HG02610 (cell line): ENCODE results near the gene TXN.

Experiments used
- ATAC-seq: cut with Tn5 transposase; IDR thresholded peaks from one replicate; pipeline ENCODE4 v1.9.1; 2021; ENCODE audit warnings: mild to moderate bottlenecking, moderate library complexity; ENCODE audit not compliant: unreplicated experiment

Gene TXN

DNA sequence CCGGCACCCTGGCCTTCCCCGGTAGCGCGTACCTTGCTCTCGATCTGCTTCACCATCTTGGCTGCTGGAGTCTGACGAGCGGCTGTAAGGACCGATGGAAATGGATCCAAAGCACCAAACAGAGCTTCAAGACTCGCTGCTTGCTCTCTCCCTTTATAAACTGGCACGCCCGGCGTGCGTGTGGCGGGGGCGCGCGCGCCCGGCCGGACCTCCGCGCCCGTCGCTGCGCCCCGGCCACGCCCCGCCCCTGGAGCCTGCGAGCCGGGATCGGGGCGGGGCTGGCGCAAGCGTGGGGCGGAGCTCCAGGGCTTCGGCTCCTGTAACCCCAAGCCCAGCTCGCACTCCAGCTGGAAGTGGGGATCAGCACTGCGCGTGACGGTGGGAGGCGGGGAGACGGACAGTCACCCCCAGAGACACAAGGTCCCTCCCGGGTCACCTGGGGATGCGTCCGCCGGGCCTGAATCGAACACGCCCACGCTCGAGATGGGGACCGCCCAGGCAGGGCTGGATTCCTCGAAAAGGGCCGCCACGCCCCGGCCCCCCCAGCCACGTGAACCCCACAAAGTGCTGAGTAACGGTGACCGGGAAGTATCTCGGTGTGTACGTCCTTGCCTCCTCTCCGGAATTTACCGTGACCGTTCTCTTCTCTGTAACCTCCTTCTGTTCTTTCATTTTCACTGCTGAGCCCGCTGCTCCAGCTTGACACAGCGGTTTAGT, at the start of gene TXN:
Gene TXN, minus strand, starts transcription at position 128 of the 717 bp plus-strand sequence. Its CDS starts 72 bp downstream, at position 56.
- ATAC-seq = peak; percentile 71

DNA sequence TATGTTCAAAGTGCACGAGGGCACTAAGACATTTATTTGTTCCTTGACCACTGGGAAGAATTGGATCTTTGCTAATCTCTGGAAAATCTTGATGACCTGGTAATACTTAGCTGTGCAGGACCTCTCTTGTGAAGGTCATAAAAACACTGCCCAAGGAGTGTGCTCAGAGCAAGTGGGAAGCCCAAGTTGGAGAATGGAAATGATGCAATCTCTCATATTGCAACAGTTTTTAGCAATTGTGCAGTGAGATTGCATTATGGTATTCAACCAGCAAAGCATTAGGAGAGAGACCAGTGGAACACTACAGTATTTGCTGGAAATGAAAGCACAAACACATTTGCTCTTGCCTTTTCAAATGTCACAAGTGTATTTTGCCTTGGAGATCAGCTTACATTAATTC, 46.8 kb upstream of the TXN start:
- ATAC-seq = no peak

GRCh38 chr9:110298043-110298605, 41.8 kb upstream of the TXN start:
- ATAC-seq = no peak

DNA sequence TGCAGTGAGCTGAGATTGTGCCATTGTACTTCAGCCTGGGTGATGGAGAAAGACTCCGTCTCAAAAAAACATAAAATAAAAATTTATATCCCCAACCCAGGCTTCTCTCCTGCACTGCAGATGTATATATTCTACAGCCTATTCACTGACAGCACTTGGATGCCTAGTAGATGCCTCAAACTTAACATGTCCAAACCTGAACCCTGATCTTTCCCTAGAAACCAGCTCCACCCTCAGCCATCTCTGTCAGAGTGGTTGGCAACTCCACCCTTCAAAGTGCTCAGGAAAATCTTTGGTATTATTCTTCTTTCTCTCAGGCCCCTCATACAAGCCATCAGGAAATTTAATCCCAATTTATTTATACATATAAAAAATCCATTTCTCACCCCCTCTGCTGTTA, 36.9 kb upstream of the TXN start:
- ATAC-seq = no peak

DNA sequence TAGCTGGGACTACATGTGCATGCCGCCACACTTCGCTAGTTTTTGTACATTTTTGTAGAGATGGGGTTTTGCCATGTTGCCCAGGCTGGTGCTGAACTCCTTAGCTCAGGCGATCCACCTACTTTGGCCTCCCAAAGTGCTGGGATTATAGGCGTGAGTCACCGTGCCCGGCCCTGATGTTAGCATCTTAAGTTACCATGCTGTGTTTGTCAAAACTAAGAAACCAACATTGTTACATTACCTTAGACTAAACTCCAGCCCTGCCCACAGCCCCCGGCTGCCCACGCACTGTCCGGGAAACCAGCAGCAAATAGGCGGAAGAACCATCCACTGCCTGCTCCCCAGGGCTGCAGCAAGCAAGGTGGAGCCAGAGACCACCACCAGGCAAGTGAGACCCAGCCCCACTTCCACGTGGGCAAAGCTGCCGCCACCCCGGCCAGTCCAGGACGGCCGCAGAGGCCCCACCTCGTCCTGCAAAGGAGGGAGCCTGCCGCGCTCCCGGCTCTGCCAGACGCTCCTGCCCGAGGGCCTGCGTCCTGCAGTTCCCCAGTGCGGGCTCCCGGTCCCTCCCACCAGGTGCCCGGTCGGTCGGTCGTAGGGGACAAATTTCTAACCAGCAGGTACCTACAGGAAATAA, 35.7 kb upstream of the TXN start:
- no peak for ATAC-seq

- no peak for ATAC-seq
Observed at GRCh38 chr9:110290001-110290400, 33.7 kb upstream of the TXN start.

DNA sequence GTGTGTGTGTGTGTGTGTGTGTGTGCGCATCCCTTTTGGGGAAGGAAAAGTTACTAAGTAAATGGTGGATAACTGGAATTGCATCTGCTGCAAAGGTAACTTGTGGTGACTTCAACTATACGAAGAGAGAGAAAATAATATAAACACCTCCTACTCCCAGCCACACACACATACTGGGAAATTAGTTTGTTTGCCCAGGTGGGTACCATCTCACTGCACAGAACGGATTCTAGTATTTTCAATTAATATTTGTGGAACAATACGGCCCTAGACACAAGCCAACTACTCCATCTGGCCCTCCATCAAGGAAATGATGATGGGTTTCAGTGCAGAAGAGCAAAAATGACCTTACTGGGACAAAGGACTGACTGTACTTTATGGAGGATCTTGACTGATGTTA, 32.2 kb upstream of the TXN start:
- ATAC-seq = no peak

- ATAC-seq = no peak
Observed at GRCh38 chr9:110287289-110287680, 31.0 kb upstream of the TXN start.

DNA sequence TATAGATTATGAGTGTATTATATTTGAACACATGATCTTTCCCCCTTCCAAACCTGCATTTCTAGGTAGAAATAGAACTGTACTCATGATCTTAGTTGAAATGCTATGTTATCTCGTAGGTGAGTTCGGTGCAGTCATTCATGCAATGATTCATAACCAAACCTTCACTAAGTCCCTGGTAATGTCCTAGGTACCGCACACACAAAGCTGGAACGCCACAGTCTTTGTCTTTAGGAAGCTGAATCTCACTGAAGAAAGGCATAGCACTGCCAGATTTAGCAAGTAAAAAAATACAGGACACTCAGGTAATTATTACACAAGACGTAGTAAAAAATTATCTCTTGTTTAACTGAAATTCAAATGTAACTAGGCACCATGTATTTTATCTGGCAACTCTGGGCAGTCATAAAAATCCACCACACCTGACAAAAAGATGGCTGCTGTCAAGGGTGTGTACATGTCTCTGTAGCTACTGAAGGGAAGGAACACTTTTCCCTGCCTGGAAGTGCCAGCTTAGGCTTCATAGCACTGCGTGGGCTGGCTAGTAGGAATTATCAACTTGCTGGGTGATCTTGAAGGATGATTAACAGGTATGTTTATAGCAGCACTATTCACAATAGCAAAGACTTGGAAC, 28.0 kb upstream of the TXN start:
- no peak for ATAC-seq

- ATAC-seq = no peak
Observed at GRCh38 chr9:110283751-110284150, 27.4 kb upstream of the TXN start.

DNA sequence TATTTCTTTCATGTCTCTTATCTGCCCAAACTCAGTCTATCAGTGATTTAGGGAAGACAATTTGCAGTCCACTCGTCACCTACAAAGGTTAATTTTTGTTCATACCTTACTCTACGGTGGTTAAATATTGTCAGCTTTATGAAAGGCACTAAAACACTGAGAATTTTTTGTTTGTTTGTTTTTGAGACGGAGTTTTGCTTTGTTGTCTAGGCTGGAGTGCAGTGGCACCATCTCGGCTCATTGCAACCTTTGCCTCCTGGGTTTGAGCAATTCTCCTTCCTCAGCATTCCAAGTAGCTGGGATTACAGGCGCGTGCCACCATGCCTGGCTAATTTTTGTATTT, 26.4 kb upstream of the TXN start:
- no peak for ATAC-seq

- no peak for ATAC-seq
Observed at GRCh38 chr9:110282018-110282738, 25.9 kb upstream of the TXN start.

DNA sequence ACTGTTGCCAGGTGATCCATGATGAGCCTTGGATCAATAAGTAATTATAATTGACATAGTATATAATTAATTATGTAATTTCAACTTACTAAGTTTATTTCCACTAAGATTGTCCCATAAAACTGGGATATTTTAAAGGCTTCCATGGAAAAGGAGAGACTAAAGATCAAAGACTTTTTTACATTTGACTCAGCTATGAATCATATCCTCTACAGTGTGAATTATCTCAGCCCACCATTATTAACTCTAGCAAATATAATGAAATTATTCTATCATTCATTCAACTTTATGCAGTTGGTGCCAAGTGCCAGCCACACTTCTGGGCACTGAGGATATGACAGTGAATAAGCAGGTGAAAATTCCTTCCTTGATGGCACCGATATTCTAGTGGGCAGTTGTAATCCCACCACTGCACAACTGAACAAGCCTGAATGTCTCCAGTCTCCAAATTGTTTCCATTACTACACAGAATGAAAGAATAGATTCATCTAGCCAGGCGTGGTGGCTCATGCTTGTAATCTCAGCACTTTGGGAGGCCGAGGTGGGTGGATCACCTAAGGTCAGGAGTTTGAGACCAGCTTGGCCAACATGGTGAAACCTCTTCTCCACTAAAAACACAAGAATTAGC, 21.9 kb upstream of the TXN start:
- ATAC-seq = no peak

DNA sequence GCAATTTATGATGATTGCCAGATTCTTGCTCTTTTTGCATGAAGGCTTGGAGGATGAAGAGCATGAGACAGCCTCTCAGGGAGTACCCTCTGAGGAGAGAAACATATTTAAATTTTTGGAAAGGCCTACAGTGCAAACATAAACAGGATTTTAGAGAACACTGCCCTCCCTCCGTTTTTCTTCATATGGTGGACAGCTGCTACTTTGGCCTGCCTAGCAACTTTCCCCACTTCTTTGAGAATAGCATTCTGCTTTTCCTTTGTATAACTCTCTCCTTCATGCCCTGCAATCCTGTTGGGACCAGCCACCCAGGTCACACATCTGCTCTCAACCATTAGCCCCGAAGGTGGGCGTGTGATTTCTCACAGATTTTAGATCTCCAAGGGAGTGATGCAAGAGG, 20.5 kb upstream of the TXN start:
- ATAC-seq = no peak

GRCh38 chr9:110270211-110270995, 14.1 kb upstream of the TXN start:
- no peak for ATAC-seq

- ATAC-seq = no peak
Observed at GRCh38 chr9:110266795-110267194, 10.5 kb upstream of the TXN start.

DNA sequence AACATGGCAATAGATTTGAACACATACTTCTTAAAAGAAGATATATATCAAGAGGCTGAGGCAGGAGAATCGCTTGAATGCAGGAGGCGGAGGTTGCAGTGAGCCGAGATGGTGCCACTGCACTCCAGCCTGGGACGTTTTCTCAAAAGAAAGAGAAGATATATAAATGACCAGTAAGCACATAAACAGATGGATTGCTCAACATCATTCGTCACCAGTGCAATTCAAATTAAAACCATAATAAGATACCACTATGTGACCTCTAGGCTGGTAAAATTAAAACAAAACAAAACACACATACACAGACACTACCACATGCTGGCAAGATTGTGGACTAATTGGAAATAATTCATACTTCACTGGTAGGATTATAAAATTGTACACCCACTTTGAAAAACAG, 5.3 kb upstream of the TXN start:
- ATAC-seq = no peak

GRCh38 chr9:110260911-110261310, 4.6 kb upstream of the TXN start:
- no peak for ATAC-seq

DNA sequence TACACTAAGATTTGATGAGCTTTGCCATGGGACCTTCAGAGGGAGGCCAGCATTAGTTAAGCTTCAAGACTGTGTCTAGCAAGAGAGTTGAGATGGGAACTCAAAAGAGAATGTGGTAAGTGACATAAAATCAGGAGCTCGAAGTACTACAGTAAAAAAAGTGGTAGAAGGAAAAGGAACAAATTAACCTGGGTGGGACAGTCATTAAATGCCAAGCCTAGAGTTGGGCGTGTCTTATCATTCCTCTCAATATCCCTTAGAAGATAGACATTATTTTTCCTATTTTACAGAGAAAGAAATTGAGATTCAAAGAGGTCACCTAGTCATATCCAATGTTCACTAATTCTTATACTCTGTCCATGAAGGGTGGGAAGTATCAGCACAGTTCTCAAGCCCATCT, 3.3 kb upstream of the TXN start:
- no peak for ATAC-seq

DNA sequence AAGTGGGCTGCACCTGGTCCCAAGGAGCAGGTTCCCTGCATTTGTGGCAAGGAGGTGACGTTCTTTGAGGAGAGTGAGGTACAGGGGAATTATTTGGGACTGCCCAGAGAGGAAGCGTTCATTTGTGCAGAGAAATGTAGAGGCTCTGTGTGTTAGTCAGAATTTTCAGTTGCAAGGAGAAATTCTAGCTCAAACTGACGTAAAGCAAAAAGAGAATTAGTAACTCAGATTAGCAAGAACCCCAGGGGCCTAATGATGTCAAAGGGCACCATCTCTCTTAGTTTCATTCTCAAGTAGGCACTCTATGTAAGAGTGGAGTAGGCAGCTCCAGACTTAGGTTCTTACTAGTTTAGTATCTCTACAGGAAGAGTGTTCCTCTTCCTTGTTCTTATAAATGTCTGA, 2.4 kb upstream of the TXN start:
- ATAC-seq = peak; percentile 16
